ENCODE results near the gene CSTF2.

CSTF2 gene

GRCh38 chrX:100871594-100872560 is 51.7 kb downstream of the CSTF2 start:
- DNase-seq, result no peak

- peak in 1 of 2 experiments; percentile 15 for DNase-seq
Measured at GRCh38 chrX:100874325-100874724, 54.1 kb downstream of the CSTF2 start, which contains the start of gene NOX1. Gene NOX1 (minus strand): TSS chrX:100874359. CDS start chrX:100874139, 220 bp downstream.

DNA sequence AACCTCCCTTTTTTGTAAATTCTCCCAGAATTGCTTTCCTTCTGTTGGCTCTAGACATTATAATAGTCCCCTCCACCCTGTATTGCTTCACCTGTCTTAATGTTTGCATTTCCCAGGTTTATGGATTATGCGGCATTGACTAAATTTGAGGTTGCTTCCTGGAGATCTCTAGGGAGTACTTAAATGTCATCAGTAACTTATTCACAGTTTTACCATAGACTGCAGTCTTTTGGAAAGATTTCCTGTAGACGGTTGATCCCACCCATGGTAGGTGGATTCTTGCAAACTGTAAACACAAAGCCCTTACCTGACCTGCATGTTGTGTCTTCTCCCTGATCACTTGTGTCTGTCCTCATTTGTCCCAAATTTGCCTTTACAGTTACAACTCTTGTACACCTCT is 60.2 kb downstream of the CSTF2 start:
- DNase-seq, result no peak

- DNase-seq, result no peak
Measured at GRCh38 chrX:100883654-100884053, 63.5 kb downstream of the CSTF2 start.
